GM12873 (cell line): ENCODE results near the gene TARM1.
A peak's percentile ranks its signal among the peaks of the same experiment; 100 is the strongest.

Experiments used
- TF ChIP-seq, protein P1 (sequence below): IDR thresholded peaks from 2 replicates; pipeline ENCODE4 v1.5.1; 2012; ENCODE audit warnings: low read depth, mild to moderate bottlenecking, moderate library complexity, low read length, control low read depth; ENCODE audit not compliant: insufficient read depth; ENCODE audit errors: missing control alignments

TARM1 gene

GRCh38 chr19:54096617-54097106, 15.5 kb upstream of the TARM1 start:
- TF ChIP-seq, protein P1, sequence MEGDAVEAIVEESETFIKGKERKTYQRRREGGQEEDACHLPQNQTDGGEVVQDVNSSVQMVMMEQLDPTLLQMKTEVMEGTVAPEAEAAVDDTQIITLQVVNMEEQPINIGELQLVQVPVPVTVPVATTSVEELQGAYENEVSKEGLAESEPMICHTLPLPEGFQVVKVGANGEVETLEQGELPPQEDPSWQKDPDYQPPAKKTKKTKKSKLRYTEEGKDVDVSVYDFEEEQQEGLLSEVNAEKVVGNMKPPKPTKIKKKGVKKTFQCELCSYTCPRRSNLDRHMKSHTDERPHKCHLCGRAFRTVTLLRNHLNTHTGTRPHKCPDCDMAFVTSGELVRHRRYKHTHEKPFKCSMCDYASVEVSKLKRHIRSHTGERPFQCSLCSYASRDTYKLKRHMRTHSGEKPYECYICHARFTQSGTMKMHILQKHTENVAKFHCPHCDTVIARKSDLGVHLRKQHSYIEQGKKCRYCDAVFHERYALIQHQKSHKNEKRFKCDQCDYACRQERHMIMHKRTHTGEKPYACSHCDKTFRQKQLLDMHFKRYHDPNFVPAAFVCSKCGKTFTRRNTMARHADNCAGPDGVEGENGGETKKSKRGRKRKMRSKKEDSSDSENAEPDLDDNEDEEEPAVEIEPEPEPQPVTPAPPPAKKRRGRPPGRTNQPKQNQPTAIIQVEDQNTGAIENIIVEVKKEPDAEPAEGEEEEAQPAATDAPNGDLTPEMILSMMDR = peak; percentile 25

GRCh38 chr19:54095136-54095858, 14.1 kb upstream of the TARM1 start:
- TF ChIP-seq, protein P1 = no peak

- TF ChIP-seq, protein P1 = no peak
These were observed 13.3 kb upstream of the TARM1 start for GRCh38 chr19:54094426-54095000.

DNA sequence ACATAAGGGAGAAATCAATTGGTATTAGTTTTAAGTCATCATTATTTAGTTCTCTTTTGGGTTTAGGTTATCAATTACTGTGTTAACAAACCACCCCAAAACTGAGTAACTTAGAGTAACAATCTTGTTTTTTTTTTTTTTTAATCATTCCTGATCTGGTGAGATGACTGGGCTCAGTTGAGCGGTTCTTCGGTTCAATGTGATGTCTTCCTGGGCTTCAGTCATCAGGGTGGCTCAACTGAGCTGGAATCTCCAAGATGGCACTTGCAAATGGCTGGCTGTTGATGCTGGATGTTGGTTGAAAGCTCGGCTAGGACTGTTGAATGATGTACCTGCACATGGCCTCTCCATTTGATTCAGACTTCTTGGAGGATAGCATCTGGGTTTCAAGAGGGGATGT, 3.2 kb upstream of the TARM1 start:
- TF ChIP-seq, protein P1 = no peak

GRCh38 chr19:54077334-54077733, 3.8 kb downstream of the TARM1 start:
- TF ChIP-seq, protein P1 = no peak

GRCh38 chr19:54074851-54075250, 6.3 kb downstream of the TARM1 start:
- TF ChIP-seq, protein P1 = no peak

GRCh38 chr19:54073829-54074228, 7.3 kb downstream of the TARM1 start:
- TF ChIP-seq, protein P1 = no peak
